ENCODE data around the gene HECTD4. TPM values are rescaled to one million over a fixed set of nuclear protein-coding genes. Genes with fewer than 3 reads are reported as not detected.

The HECTD4 gene
- total RNA-seq, 1 donor from 2014 or later, result 40.7 TPM

GRCh38 chr12:112299704-112300103 is 82.5 kb downstream of the HECTD4 start:
- H3K27ac Mint-ChIP-seq (ENCODE audit: unreplicated experiment), result no peak overlapping the region
- H3K27me3 Mint-ChIP-seq (ENCODE audit: low read depth), result no peaks in the 10 kb centered on the region

GRCh38 chr12:112297188-112297587 is 85.0 kb downstream of the HECTD4 start:
- no peaks in the 10 kb centered on the region for H3K9me3 Mint-ChIP-seq (ENCODE audit: low read depth)
- H3K27ac Mint-ChIP-seq (ENCODE audit: unreplicated experiment), result no peak overlapping the region
- no peaks in the 10 kb centered on the region for H3K4me1 Mint-ChIP-seq (ENCODE audit: low read depth)
- peaks cover 2% of the 10 kb centered on the region for H3K36me3 Mint-ChIP-seq (ENCODE audit: low read depth)
- no peak overlapping the region for H3K4me3 Mint-ChIP-seq (ENCODE audit: unreplicated experiment)
- no peaks in the 10 kb centered on the region for H3K27me3 Mint-ChIP-seq (ENCODE audit: low read depth)
- no peak for DNase-seq (ENCODE audit: low spot score)
- TF ChIP-seq, protein P1, sequence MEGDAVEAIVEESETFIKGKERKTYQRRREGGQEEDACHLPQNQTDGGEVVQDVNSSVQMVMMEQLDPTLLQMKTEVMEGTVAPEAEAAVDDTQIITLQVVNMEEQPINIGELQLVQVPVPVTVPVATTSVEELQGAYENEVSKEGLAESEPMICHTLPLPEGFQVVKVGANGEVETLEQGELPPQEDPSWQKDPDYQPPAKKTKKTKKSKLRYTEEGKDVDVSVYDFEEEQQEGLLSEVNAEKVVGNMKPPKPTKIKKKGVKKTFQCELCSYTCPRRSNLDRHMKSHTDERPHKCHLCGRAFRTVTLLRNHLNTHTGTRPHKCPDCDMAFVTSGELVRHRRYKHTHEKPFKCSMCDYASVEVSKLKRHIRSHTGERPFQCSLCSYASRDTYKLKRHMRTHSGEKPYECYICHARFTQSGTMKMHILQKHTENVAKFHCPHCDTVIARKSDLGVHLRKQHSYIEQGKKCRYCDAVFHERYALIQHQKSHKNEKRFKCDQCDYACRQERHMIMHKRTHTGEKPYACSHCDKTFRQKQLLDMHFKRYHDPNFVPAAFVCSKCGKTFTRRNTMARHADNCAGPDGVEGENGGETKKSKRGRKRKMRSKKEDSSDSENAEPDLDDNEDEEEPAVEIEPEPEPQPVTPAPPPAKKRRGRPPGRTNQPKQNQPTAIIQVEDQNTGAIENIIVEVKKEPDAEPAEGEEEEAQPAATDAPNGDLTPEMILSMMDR (IDR thresholded peaks at IDR 0.05), result no peak

More at GRCh38 chr12:112299704-112300103, 82.5 kb downstream of the HECTD4 start:
- no peaks in the 10 kb centered on the region for H3K9me3 Mint-ChIP-seq (ENCODE audit: low read depth)
- TF ChIP-seq, protein P1 (IDR thresholded peaks at IDR 0.05), result no peak
- H3K4me3 Mint-ChIP-seq (ENCODE audit: unreplicated experiment), result no peak overlapping the region
- peaks cover 3% of the 10 kb centered on the region for H3K36me3 Mint-ChIP-seq (ENCODE audit: low read depth)
- H3K4me1 Mint-ChIP-seq (ENCODE audit: low read depth), result peaks cover 6% of the 10 kb centered on the region
- DNase-seq (ENCODE audit: low spot score), result no peak

- no peaks in the 10 kb centered on the region for H3K4me1 Mint-ChIP-seq (ENCODE audit: low read depth)
- H3K27me3 Mint-ChIP-seq (ENCODE audit: low read depth), result no peaks in the 10 kb centered on the region
- H3K36me3 Mint-ChIP-seq (ENCODE audit: low read depth), result peaks cover 4% of the 10 kb centered on the region
- H3K9me3 Mint-ChIP-seq (ENCODE audit: low read depth), result no peaks in the 10 kb centered on the region
- H3K4me3 Mint-ChIP-seq (ENCODE audit: unreplicated experiment), result no peak overlapping the region
- no peak for DNase-seq (ENCODE audit: low spot score)
- H3K27ac Mint-ChIP-seq (ENCODE audit: unreplicated experiment), result no peak overlapping the region
- TF ChIP-seq, protein P1 (IDR thresholded peaks at IDR 0.05), result no peak
Observed at GRCh38 chr12:112296183-112296582, 86.0 kb downstream of the HECTD4 start.

DNA sequence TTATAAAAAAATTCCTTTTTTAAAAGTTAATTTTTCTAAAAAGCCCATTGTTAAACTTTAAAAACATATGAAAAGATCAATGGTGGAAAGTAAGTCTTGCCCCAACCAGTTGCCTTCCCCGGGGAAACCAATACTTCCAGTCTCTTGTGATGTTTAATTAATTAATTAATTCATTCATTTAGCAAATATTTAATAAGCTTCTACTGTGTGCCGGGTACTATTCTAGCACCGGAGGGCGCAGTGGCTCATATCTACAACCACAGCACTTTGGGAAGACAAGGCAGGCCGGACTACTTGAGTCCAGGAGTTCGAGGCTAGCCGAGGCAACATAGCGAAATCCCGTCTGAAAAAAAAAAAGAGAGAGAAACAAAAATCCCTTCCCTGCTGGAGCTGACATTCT is 87.4 kb downstream of the HECTD4 start:
- Mint-ChIP-seq H3K9me3 (ENCODE audit: low read depth) (no peaks in the 10 kb centered on the region), H3K27me3 (ENCODE audit: low read depth) (no peaks in the 10 kb centered on the region), H3K4me3 (ENCODE audit: unreplicated experiment) (no peak overlapping the region), H3K36me3 (ENCODE audit: low read depth) (peaks cover 4% of the 10 kb centered on the region), H3K27ac (ENCODE audit: unreplicated experiment) (no peak overlapping the region), H3K4me1 (ENCODE audit: low read depth) (no peaks in the 10 kb centered on the region)
- DNase-seq (ENCODE audit: low spot score), result no peak
- TF ChIP-seq, protein P1 (IDR thresholded peaks at IDR 0.05), result peak; percentile 44

DNA sequence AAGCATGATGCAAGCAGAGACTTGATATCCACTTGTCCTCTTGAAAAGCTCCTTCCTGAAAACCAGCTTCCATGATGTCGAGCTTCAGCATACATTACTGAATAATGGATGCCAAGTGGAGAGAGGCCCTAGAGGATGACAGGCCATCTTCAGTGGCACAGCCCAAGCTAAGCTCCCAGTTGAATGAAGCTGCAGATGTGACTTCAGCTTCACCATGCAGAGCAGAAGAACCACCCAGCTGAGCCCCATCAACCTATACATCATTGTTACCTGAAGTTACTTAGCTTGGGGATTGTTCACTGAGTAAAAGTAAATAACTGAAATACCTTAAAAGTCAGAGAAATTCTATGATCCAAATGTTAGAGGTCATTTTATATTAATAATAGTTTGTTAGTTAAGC is 93.6 kb downstream of the HECTD4 start:
- peaks cover 4% of the 10 kb centered on the region for H3K36me3 Mint-ChIP-seq (ENCODE audit: low read depth)
- no peak overlapping the region for H3K27ac Mint-ChIP-seq (ENCODE audit: unreplicated experiment)

More for the DNA sequence above, 93.6 kb downstream of the HECTD4 start:
- Mint-ChIP-seq H3K9me3 (ENCODE audit: low read depth) (peaks cover 2% of the 10 kb centered on the region), H3K4me1 (ENCODE audit: low read depth) (peaks cover 7% of the 10 kb centered on the region), H3K27me3 (ENCODE audit: low read depth) (no peaks in the 10 kb centered on the region), H3K4me3 (ENCODE audit: unreplicated experiment) (no peak overlapping the region)
- DNase-seq (ENCODE audit: low spot score), result no peak
- TF ChIP-seq, protein P1 (IDR thresholded peaks at IDR 0.05), result no peak
